NCI-H460 (cell line): Measurements from ENCODE around the gene NINJ2. TPM values are rescaled to one million over a fixed set of nuclear protein-coding genes. Genes with fewer than 3 reads are reported as not detected.
A peak's percentile ranks its signal among the peaks of the same experiment; 100 is the strongest.

Experiments
- DNase-seq: peaks from one replicate; pipeline ENCODE4 v3.0.0-alpha.2; 2016; ENCODE audit warnings: low read depth; ENCODE audit errors: extremely low read depth
- total RNA-seq: library from RNA; depleted of rRNA; stranded (reverse); fragments of >200 nt; shearing (Covaris generic); gene quantifications from 2 replicates; pipeline ENCODE4 v1.2.3, GENCODE V29; 2014

NINJ2 gene
- total RNA-seq, 1 experiment from 2014 or later, result 0.45 TPM

DNA sequence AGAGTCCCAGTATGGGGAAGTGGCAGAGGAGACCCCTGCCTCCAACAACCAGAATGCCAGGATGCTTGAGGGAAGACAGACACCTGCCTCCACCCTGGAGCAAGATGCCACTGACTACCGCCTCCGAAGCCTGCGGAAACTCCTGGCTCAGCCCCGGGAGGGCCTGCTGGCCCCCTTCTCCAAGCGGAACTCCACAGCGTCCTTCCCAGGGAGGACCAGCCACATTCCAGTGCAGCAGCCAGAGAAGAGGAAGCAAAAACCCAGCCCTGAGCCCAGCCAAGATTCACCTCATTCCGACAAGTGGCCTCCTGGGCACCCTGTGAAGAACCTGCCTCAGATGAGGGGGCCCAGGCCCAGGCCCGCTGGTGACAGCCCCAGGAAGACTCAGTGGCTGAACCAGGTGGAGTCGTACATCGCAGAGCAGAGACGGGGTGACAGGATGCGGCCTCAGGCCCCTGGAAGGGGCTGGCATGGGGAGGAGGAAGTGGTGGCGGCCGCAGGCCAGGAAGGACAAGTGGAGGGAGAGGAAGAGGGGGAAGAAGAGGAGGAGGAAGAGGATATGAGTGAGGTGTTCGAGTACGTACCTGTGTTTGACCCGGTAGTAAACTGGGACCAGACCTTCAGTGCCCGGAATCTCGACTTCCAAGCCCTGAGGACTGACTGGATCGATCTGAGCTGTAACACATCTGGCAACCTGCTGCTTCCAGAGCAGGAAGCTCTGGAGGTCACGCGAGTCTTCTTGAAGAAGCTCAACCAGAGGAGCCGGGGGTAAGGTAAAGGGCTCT is 109.8 kb downstream of the NINJ2 start:
- DNase-seq, result no peak

DNA sequence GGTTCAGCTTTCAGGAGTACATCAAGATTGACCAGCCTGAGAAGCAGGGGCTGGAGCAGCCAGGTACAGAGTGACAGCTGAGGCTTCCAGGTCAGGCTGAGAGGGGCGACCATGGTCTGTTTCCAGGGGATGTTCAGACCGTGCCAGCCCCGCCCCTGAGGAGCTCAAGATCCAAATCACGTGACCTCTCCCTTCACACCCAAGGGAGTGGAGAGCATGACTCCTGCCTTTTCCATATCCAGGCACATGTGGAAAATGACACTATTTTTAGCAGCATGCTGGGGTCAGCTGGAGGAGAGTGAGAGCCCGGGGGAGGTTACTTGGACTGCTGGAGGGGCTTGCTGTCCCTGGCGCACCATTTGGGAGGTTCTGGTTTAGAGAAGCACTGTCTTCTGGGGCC is 110.8 kb downstream of the NINJ2 start:
- DNase-seq, result no peak

DNA sequence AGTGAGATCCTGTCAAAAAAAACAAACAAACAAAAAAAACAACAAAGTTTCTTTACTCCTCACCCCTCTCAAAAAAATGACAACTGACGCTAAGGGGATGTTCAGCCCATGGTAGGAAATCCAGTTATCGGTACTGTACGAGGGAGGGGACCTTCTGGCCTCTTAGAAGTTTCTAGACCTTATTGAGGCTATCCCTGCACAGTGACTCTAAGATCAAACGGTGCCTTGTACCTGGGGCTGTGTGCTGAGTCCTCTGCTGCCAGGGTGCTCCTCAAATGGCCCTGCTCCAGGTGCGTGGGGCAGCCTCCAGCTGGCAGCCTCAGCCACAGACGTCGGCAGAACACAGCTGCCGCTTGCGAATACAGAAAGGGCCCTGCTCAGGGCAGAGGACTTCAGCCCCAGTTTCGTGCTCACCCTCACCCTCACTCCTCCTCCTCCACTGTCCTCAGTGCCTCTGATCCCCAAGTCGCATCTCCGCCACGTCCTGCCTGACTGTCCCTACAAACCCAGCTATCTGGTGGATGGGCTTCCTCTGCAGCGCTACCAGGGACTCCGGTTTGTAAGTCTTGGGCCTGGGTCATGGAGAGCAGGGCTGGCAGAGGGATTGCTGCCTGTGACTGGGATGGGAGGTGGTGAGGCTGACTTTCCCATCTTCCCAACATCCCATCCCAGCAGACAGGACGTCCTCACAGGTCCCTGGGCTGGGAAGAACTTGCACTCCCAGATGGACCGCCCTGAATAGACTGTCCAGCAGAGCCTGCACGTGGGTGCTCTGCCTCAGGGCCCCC is 112.6 kb downstream of the NINJ2 start:
- DNase-seq, result no peak

DNA sequence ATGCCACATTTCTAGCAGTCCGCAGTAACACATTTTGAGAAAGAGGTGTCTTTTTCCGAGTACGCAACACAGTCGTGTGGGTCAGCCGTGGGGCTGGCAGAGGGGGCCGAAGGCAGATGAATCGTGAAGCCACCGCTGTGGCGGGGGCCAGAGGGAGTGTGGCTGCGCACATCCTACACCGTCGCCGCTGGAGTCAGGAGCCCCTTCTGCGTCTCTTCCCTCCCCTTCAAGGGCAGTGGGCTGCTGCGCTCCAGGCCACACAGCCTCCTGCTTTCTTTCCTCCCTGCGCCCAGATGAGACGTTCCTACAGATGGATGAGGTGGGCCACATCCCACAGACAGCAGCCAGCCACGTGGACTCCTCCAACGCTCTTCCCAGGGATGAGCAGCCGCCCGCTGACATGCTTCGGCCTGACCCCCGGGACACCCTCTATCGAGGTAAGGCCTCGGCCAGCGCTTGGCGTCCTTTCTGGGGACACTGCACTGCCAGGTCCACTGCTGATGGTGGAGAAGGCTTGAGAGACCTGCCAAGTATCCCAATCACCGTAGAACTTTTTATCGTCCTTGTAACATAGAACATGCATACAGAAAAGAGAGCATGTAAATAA is 113.7 kb downstream of the NINJ2 start:
- DNase-seq, result no peak

DNA sequence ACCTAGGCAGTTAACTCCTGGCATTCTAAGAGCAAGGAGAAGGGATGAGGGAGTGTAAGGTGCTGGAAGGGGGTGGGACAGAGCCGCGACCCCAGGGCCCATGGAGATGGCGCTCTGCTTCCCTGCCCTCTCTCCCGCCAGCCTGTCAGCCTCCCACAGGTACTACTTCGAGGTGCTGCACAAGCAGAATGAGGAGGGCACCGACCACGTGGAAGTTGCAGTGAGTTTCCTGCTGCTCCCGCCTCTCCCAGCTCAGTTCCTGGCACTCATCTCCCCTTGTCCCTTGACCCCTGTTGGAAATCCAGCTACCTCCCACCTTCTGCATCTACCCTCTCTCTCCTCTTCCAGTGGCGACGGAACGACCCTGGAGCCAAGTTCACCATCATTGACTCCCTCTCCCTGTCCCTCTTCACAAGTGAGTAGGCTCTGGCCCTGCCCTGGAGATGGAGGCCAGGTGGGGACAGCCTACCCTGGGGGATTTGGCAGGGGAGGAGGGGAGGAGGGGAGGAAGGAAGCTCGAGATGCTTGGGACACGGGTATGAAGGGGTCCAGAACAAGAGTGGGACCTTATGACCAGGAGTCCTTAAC is 115.3 kb downstream of the NINJ2 start:
- DNase-seq, result no peak

DNA sequence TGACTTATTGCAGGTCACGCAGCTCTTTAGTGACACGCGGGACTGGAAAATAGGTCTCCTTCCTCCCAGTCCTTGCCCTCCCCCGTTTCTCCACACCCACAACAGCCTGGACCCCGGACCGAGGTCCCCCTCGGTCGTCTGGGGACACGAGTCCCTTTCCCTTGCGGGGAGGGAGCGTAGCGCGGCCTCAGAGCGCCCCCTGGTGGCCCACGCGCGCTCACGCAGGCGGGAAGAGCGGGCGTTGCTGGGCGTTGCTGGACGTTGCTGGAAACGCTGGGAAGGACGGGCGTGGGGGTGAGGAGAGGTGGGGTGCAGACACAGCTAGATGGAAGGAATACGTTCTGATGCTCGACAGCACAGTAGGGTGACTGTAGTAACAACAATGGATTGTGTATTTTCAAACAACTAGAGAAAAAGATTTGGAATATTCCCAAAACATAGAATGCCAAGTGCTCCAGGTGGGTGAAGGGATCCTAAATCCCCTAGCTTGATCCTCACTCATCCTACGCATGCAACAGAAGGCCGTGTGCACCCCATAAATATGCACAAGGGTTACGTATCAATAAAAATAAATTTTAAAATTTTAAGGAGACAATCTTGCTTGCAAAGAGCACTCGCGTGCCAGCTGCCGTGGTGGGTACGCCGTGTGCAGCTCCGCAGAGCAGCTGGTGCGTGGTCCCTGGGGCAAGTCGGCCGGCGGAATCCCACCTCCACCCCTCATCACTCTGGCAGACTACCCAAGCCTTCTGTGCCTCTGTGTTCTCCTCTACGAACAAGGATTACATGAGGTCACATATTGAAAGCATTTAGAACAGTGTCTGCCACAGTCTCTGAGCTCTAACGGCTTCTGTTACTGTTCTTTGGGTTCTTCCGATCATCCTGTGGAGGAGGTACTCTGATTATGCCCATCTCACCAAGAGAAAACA is 116.1 kb downstream of the NINJ2 start:
- peak; percentile 64 for DNase-seq

DNA sequence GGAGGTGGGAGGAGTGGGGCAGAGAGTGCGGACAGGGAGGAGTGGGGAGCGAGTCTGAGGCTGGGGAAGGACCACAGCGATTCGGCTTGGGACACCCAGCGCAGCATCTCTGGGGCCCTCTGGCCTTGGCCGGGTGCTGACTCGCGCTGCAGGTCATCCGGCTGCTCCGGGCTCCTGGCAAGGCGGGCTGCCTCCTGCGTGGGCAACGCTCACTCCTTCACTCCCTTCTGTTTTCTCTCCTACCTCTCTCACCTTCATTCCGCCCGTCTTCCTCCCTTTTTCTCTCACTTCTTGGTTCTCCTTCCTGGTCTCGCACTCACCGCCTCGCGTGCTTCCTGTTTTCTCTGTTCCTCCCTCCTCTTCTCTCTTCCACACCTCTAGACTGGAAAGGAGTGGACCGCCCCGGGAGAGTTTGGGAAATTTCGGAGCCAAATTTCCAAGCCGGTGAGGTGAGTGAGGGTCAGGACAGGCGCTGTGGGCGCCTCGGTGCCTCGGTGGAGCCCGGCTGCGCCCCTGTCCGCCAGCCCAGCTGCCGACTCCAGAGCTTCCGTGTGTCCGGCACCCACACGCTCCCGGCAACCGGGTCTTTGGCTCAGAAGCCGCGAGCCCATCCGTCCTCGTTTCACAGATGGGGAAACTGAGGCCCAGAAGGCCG is 116.9 kb downstream of the NINJ2 start:
- DNase-seq, result no peak

DNA sequence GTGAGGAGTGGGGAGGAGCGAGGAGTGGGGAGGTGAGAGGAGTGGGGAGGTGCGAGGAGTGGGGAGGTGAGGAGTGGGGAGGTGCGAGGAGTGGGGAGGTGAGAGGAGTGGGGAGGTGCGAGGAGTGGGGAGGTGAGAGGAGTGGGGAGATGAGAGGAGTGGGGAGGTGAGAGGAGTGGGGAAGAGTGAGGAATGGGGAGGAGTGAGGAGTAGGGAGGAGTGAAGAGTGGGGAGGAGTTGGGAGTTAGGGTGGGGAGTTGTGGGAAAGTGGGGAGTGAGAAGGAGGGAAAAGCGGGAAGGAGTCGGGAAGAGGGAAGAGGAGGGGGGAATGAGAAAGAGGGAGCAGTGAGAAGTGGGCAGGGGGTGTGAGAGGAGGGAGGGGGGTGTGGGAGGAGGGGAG is 117.4 kb downstream of the NINJ2 start:
- no peak for DNase-seq

DNA sequence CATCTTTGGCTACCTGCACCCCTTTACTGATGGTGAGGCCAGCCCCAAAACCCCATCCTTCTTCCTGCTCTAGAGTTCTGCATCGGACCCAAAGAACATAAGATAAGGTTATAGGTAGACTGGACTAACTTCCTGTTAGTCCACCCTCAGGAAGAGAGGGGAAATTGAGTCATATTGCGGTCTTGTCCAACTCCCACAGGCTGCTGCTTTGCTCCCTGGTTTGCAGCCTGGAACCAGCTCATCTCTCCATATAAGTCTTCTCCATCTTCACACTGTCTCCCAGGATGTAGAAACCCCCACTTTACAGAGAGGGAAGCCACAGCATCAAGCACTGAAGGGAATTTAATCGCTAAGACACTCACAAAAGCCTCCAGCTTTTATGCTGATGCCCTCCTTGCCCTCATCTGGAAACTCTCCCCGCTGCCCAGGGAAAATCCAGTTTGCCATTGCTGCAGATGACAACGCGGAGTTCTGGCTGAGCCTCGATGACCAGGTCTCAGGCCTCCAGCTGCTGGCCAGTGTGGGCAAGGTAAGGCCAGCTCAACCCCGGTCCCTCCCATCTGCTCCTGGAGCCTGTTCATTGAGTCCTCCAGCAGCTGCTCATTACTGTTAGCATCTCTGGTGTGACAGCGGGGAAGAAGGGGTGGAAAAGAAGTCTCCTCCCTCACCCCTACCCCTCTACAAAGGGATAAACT is 118.2 kb downstream of the NINJ2 start:
- no peak for DNase-seq

DNA sequence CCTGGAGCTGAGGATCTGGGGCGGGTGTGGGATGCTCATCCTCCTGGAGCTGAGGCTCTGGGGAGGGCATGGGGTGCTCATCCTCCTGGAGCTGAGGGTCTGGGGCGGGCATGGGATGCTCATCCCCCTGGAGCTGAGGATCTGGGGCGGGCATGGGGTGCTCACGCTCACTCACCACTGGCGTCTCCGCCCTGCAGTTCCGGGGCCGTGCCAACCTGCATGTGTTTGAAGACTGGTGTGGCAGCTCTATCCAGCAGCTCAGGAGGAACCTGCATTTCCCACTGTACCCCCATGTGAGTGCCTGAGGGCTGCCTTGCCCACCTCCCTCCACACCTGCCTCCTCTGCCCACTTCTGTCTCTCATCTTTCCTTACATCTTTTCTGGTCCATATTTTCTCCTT is 119.1 kb downstream of the NINJ2 start:
- DNase-seq, result no peak

DNA sequence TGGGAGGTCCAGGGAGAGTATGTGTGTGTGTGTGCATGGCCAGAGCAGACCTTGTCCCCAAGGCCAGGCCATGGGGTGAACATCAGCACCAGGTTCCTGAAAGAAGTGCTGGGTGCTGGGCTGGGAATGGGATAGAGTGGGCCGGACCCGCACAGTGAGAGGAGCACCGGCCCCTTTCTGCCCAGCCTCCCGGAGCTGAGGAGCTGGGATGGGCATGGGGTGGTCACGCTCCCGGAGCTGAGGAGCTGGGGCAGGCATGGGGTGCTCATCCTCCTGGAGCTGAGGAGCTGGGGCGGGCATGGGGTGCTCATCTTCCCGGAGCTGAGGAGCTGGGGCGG is 120.2 kb downstream of the NINJ2 start:
- DNase-seq, result no peak

DNA sequence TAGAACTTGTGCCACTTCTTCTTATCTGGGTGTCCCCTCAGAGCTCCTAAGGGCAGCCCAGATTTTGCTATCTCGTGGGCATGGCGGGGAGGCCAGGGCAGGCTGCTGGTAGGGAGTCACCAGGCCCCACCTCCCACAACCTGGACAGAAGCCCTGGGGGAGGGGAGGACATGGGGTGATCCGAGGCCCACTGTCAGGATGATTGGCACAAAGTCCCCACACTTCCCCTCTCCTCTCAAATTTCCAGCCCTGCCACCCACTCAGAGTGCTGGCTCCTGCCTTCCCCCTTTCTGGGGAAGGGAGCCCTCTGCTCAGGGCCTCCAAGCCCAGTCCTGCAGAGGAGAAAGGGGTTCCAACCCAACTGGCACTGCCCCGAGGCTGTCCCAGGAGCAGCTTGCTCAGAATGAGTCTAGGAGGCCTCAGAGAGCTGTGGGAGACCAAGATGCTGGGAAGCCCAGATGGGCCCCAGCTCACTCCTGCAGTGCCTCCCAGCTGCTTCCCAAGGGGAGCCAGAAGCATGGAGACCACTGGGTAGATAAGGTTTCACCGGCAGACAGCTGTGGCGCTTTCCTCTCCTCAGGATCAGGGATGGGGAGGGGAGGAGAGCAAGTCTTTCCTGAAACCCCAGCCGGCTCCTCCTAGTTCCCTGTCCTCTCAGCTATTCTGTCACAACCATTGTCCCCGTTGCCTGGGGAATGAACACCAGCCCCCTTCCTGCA is 120.7 kb downstream of the NINJ2 start:
- no peak for DNase-seq

DNA sequence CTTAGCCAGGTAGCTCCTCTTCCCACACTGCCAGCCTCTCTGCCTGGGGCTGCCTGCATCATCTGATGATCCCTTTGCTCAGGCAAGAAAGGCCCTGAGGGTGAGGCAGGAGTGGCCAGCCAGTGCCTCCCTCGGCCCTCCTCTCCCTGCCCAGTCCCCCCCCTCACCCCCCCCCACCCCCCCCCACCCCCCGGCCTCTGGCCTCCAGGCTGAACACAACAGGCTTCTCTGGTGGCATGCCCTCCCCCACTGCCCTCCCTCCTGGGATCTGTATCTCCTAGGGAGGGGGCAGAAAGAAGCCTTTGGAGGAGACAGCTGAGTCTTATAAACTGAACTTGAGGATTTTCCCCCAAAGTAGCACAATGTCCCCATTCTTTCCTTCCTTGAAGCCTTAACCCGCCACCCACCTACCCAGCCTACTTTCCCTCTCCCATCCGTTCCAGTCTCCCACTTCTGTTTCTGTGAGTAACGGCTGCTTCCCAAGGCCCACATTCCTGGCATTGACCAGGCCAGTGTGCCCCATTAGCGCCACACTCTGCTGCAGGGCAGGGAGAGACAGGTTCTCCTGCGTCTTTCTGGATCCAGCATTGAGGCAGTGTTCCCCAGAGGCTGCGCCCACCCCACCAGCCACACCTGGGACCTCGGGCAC is 121.4 kb downstream of the NINJ2 start:
- no peak for DNase-seq

DNA sequence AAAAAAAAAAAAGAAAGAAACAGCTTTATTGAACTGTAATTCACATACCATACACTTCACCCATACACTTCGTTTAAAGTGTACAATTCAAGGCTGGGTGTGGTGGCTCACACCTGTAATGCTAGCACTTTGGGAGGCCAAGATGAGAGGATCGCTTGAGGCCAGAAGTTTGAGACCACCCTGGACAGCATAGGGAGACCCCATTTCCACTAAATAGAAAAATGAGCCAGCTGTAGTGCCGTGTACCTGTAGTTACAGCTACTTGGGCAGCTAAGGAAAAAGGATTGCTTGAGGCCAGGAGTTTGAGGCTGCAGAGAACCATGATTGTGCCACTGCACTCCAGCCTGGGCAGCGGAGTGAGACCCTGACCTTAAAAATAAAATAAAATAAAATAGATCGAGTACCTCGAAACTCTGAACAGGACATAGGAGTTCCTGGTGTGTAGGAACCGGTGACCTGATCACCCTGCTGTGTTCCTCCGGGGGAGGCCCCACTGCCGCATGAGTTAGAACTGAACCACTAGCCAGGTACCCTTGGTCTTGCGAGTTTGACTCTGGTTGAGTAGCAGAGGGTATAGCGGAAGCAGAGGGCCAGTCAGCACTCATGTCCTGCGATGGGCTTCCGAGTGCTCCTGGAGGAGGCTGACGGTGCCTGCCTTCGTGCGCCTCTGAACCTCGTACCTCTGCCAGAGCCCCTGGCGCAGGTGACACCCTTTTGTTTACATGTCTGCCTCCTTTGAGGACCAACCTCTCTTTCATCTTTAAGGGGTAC is 123.5 kb downstream of the NINJ2 start:
- DNase-seq, result no peak

DNA sequence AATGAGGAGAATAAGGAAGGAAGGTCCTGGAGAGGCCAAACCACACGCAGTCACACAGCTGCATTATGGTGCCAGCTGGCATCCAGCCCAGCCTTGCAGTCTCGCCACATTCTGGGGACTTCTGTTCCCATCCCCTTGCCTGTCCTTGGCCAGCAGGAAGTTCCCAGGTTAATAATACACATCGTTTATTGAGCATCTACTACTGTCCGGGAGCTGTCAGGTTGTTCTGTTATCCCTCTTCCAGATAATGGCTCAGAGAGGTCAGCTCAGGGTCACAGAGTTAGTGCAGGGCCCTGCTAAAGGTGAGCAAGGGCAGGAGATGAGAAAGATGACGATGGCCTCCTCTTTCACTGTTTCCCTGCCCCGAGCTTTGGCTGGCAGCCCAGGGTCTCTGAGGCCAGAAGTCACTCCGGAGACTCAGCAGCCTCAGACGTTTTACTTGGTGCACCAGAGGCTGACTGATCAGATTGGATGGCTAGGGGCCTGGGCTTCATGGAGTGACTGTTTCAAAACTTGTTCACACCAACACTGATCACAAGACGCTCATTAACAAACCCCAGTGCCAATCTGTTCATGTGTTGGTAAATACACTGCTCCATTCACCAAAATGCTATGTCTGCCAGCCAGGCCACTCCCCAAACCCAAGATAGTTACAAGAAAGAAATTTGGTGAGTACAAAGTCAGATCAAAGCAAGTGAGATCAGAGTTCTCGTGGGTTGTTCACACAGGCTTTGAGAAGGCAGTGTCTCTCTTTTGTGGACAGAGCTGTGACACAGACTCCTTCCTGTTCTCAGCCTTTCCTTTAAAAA is 124.3 kb downstream of the NINJ2 start:
- DNase-seq, result no peak

DNA sequence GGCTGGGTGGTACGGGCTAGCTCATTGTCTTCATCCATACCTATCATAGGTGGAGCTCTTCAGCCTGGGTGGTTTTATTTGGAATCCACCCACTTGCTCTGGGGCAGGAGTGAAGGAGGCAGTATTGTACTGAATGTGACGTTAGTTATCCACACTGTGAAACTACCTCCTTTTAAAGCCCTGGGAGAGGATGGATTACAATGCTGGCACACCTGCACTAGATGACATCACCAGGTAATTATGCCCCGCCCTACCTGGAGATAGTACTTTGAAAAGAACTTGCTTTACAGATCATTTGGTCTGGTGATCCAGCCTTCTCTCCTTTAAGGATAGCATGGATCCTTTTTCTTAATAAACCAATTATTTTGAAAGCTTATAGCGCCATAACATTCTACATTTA is 125.5 kb downstream of the NINJ2 start:
- no peak for DNase-seq
